ENCODE results near the gene TP53TG5.
A peak's percentile ranks its signal among the peaks of the same experiment; 100 is the strongest.
"Not testable (repeated sequence)": the region's sequence is repeated elsewhere in the genome, so short reads cannot be mapped to it uniquely, and the experiment has no call there.

TP53TG5 gene

GRCh38 chr20:45366192-45366591, 11.9 kb downstream of the TP53TG5 start:
- DNase-seq (ENCODE audit: low spot score), result no peak

- DNase-seq (ENCODE audit: low spot score), result no peak
Measured at GRCh38 chr20:45365444-45365970, 12.6 kb downstream of the TP53TG5 start.

DNA sequence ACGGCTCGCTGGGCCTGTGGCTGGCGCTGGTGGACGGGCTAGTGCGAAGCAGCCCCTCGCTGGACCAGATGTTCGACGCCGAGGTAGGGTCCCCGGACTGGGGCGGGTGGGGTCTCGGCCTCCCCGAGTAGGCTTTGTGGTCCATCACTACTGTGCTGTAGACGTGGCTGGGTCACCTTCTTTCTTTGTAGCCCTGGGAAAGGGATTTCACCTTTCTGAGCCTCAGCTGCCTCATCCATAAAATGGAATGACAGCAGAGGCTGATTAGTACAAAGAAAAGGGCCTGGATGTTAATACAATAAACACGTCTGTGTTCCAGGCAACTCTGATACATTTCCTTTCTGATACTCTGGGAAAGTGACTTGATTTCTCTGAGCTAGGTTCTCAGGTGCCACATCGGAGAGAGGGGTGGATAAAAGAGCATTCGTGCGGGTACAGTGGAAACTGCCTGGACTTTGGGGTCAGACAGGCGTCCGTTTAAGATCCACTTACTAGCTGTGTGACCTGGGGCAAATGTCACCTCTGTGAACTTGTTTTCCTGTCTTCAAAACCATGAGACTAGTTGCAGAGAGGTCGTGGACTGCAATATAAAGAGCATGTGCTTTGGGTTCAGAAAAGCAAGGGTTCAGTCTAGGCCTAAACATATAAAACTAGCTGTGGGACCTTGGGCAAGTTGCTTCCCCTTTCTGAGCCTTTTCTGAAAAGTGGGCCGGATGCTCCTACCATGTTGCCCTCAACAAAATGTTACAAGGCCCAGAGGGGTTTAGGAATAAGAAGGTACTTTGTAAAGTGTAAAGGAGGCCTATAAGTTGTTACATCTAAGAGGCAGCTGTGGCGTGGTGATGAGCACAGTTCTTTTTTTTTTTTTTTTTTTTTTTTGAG, 14.3 kb downstream of the TP53TG5 start:
- DNase-seq (ENCODE audit: low spot score), result no peak

DNA sequence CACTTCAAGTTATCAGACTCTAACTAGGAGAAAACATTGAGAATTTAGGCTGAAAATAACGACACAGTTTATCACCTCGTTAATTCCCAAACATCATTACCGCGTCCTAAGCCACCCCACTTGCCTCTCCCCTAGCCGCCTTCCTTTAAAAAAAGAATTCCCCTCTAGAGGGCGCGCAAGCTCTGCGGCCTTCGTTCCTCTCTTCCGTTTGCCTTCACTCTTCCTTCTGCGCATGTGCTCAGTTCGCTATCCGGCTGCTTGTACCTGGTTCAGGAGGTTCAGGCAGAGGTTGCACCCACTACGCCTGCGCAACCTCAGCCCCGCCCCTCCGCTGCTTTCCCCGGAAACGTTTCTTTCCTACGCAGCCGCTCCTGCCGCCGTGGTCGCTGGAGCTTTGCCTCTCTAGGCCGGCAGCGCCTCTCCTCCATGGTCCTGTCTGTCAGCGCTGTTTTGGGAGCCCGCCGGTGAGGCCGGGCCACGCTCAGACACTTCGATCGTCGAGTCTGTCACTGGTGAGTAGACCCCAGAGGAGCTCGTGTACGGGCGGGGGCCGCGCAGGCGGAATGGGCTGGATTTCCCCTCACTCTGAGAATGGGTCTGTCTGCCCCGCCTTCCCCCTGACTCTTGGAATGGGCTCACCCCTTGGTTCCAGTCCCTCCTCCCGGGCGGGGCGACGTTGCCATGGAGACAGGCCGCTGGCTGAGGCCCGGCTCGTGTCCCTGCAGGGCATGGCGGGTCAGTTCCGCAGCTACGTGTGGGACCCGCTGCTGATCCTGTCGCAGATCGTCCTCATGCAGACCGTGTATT, 15.1 kb downstream of the TP53TG5 start, which contains the start of gene SYS1:
Gene SYS1, plus strand, starts transcription at position 353 of the 807 bp plus-strand sequence. Its CDS starts 376 bp downstream, at position 729.
- peak; percentile 100 for DNase-seq (ENCODE audit: low spot score)

DNA sequence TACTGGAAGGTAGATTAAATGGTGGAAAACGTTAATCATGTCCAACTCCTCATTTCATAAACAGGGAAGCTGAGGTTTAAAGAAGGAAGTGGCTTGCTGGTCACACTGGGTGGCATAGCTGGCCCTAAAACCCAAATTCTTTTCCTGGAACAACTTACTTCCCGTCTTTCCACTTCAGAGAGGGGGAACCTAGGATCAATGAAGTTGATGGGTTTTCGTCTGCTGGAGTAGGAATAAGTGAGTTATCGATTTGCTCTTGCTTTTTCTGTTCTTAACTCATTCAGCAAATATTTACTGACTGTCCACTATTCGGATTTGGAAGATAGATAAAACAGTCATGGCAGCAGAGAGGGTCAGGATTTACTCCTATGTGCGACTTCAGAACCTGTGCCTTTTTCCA, 16.3 kb downstream of the TP53TG5 start:
- DNase-seq (ENCODE audit: low spot score), result no peak

DNA sequence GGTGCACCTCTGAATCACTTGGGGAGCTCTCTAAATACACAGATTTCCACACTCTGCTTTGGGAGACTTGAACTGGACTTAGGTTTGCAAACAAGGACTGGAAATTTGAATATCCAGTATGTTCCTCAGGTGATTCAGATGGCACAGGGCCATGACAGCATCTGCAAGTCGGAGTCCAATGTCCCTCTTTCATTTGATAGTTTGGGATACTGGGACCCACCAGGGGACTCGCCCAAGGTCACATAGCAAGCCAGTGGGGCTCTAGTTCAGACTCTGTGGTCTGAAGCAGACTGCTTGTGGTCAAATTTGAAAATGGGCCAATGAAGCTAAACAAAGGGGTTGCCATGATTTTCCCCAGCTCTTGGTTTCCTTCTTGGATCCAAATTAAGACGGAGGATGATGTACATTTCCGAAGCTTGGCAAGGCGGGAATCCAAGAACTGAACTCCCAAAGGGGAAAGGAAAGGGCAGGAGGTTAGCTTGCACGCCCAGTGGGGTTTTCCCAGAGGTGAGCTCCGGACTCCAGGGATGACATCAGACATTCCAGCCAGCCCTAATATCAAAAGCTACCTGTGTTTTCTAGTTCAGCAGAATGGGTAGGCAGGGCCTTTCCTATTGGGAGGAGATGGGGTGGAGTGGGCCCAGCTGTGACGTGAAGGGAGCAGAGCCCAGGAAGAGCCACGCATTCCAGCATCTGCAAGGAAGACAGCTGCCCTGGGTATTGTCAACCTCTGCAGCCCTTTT, 18.5 kb downstream of the TP53TG5 start:
- DNase-seq (ENCODE audit: low spot score), result peak; percentile 96

DNA sequence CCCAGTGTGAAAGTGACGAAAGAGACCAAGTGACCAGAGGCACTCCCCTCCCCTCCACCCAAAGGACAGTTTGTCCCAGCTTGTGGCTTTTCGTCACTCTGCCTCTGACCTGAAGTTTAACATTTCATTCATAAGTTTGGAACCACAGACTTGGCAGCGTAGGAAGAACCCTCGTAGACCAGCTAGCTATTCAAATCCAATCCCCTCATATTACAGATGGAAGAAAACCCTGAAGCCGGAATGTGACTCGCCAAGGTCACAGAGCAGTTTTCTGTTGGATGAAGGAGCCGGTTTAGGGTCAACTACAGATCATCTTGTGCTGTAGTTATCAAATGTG, 19.1 kb downstream of the TP53TG5 start:
- peak; percentile 75 for DNase-seq (ENCODE audit: low spot score)

DNA sequence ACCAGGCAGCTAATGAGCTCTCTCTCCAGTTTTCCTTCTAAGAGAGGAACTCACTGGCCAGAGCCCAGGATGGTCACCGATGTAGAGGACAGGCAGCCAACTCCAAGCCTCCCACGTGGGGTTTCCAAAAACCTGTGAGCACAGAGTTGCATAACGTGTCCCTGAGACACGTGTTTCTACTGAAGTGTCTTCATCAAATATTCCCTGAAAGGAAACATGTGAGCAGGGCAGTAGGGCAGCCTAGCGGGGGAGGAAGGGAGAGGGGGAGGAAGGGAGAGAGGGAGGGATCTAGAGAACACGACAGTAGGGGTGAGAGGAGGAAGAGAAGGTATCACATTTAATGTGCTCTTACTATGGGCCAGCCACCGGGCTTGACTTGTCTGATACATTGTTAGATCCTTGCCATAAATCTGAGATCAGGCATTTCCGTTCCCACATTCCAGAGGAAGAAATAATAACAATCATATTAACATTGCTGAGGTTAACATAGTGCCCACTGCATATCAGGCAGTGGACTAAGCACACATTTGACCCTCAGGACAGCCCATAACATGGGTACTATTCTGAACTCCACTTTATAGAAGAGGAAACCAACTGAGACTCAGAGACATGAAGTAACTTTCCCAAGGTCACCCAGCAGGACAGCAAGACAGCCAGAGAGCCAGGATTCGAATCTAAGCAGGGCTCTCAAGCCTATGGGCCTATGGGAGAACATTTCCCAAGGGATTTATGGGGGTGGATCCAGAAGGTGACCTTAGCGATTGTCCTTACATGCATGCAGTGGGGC, 19.6 kb downstream of the TP53TG5 start:
- peak; percentile 85 for DNase-seq (ENCODE audit: low spot score)

DNA sequence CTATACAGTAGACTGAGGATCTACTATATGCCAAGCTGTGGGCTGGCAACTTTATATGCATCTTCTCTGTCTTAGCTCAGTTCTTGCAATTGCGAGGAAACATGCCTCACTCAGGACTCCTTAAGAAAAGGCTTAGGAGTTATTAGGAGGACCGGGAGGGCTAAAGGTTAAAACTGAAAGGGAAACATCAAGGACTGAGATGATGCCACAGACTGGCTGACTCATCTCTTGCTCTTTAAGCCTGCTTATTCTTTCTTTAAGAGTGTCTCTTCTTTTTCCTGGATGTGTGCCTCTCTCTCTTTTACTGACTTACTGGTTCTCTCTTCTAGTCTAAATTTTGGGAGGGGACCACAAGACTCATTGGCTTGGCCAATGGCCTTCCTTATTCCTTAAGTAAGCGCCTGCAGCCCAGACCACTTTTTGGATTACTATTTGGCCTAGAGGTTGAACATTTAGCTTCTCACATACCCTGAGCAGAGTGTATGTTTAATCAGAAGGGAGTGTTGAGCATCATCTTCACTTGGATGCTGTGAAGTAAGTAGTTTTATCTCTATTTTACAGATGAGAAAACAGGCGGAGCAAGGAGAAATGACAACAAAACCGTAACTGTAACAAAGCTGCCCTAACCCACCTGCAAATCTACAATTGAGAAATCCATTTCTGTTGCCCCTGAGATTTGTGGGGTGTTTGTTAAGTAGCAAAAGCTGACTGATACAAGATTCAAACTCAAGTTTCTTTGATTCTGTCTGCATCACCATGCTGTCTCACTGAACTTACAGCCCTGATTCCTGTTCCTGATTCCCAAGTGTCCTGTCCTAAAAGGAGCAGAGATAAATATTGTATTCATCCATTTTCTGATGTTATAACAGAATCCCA, 22.7 kb downstream of the TP53TG5 start:
- peak; percentile 57 for DNase-seq (ENCODE audit: low spot score)

DNA sequence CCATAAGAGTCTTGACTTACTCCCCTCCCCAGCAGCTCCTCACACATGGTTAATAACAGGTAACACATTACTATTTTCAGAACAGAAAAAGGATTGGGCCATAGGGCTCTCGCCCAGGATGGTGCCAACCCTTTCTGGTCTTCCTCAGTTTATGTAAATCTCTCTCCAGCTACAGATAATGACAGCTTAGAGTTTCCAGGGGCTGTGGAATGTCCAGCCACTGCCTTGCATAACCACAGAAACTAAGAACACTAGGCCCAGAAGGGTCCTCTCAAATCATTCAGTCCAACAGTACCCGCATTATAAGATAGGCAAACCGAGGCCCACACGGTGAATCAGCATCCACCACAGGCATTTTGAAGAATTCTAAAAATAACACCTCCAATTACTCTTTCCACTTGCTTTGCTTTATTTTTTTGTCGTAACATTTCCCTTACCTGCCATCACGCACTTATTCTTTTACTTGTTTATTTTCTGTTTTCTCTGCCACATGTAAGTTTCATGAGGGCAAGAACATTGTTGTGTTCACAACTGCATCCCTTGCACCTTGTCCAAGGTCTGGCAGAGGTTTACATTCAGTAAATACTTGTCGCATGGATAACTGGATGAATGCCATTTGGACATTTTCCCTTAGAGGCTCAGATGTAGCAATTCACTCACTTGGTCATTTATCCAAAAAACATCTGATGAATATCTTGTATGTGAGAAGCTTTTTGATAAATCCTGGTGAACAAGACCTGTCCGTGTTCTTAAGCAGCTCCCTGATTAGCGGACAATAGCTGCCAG, 23.5 kb downstream of the TP53TG5 start:
- no peak for DNase-seq (ENCODE audit: low spot score)

DNA sequence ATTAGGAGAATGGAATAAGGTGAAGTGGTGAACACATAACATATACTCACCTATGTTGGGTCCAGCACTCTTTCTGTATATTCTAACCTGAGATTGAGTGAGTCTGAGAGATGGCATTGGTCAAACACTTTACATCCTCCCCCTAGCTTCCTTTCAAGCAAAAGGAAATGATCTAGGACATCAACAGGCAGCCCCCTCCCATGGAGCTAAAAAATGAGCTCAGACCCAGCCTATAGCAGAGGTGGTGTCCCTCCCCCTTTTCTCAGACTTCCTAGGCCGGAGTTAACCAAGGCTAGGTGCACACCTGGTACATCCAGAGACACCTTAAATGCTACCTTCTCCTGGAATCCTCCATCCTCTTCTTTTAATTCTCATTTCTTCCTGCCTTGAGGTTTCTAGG, 24.4 kb downstream of the TP53TG5 start:
- no peak for DNase-seq (ENCODE audit: low spot score)

- no peak for DNase-seq (ENCODE audit: low spot score)
Measured at GRCh38 chr20:45352729-45353128, 25.4 kb downstream of the TP53TG5 start.

GRCh38 chr20:45350795-45351194, 27.3 kb downstream of the TP53TG5 start:
- DNase-seq (ENCODE audit: low spot score), result not testable (repeated sequence)

- no peak for DNase-seq (ENCODE audit: low spot score)
Measured at GRCh38 chr20:45350217-45350616, 27.9 kb downstream of the TP53TG5 start.

GRCh38 chr20:45347936-45348778, 30.0 kb downstream of the TP53TG5 start, which contains the start of gene SDC4:
SDC4 (minus strand) TSS chr20:45348424; CDS start chr20:45348384, 40 bp downstream.
- peak; percentile 77 for DNase-seq (ENCODE audit: low spot score)

GRCh38 chr20:45347297-45347935, 30.7 kb downstream of the TP53TG5 start:
- DNase-seq (ENCODE audit: low spot score), result no peak

DNA sequence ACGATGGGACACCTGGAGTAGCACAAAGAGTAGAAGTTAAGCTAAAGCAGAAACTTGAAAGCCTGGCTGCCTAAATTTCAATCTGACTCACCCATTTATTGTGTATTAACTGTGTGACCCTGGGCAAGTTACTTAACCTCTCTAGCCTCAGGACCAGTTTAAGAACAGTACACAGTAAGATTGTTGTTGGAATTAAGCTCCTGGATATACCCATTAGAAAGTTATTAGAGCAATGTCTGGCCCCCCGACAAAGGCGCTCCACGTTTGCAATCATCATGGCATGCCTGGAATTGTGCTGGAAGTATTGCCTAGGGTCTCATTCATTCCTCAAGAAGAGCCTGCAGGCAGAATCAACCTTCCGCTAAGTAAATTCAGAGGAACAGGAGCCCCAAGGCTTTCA, 31.3 kb downstream of the TP53TG5 start:
- DNase-seq (ENCODE audit: low spot score), result no peak

- no peak for DNase-seq (ENCODE audit: low spot score)
Measured at GRCh38 chr20:45346291-45346718, 31.8 kb downstream of the TP53TG5 start.

All from SW480 (cell line).